Measurements from ENCODE around the gene EFHC1.

The EFHC1 gene

DNA sequence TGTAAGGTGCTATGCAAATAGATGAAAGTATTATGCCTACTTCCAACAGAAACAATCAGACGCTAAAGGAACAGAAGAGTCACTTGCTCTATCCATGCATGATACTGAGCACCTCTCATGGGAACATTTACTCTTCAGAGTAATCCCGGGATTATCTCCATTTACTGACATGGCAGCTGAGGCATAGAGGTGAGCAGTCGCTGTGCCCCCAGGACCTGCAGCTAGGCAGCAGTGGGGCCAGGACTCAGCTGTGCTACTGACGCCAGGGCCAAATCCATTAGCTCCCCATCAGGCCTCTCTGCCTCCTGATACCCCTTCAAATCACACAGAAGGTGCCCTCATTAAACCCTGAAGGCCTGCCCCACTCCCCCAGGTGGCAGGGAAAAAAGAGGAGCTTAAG lies 104.8 kb downstream of the EFHC1 start:
- DNase-seq (ENCODE audit: low read depth): no peak
- no peak overlapping the region for H3K4me3 ChIP-seq (ENCODE audit: low read depth, low read length)
- TF ChIP-seq, protein P1, sequence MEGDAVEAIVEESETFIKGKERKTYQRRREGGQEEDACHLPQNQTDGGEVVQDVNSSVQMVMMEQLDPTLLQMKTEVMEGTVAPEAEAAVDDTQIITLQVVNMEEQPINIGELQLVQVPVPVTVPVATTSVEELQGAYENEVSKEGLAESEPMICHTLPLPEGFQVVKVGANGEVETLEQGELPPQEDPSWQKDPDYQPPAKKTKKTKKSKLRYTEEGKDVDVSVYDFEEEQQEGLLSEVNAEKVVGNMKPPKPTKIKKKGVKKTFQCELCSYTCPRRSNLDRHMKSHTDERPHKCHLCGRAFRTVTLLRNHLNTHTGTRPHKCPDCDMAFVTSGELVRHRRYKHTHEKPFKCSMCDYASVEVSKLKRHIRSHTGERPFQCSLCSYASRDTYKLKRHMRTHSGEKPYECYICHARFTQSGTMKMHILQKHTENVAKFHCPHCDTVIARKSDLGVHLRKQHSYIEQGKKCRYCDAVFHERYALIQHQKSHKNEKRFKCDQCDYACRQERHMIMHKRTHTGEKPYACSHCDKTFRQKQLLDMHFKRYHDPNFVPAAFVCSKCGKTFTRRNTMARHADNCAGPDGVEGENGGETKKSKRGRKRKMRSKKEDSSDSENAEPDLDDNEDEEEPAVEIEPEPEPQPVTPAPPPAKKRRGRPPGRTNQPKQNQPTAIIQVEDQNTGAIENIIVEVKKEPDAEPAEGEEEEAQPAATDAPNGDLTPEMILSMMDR (IDR thresholded peaks at IDR 0.05; ENCODE audit: low read depth, low read length, missing control alignments): no peak
- in situ Hi-C loops (cut with HindIII; ENCODE audit: low sequenced_read_pairs): no loop called here

DNA sequence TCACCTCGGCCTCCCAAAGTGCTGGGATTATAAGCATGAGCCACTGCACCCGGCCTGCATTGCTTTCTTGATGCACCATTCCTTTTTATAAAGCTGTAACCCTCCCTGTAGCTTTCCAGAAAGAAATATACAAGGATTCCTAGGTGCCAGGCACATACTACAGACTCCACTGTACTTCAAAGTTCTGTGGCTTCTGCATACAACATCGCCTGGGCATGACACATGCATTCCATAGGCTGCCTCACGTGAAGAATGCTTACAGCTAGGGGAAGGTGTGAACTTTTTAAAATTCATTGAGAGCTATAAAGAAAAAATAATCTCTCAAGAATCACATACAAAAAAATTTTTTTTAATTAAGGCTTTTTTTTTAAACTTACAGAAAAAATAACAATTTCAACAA lies 106.5 kb downstream of the EFHC1 start:
- no peak for DNase-seq (ENCODE audit: low read depth)
- in situ Hi-C loops (cut with HindIII; ENCODE audit: low sequenced_read_pairs): no loop called here
- H3K4me3 ChIP-seq (ENCODE audit: low read depth, low read length): no peak overlapping the region
- TF ChIP-seq, protein P1 (IDR thresholded peaks at IDR 0.05; ENCODE audit: low read depth, low read length, missing control alignments): no peak

DNA sequence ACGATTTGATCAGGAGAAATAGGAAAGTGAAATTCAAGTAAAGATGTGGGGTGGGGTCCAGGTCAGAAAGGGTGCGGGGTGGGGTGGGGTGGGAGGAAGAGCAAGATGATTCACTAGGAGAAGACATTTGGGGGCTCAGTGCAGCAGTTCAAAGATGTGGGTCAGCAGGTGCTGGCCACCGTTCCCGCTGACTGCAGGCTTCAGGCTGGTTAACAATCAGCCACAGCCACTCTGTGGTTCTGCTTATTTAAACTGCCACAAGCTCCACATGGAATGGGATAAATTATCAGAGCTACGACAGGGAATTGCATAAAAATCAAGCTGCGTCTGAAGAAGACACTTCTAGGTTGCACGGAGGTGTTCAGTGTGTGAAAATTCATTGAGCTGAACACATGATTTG lies 107.3 kb downstream of the EFHC1 start:
- no peak overlapping the region for H3K4me3 ChIP-seq (ENCODE audit: low read depth, low read length)
- in situ Hi-C loops (cut with HindIII; ENCODE audit: low sequenced_read_pairs): no loop called here
- TF ChIP-seq, protein P1 (IDR thresholded peaks at IDR 0.05; ENCODE audit: low read depth, low read length, missing control alignments): no peak
- DNase-seq (ENCODE audit: low read depth): no peak

DNA sequence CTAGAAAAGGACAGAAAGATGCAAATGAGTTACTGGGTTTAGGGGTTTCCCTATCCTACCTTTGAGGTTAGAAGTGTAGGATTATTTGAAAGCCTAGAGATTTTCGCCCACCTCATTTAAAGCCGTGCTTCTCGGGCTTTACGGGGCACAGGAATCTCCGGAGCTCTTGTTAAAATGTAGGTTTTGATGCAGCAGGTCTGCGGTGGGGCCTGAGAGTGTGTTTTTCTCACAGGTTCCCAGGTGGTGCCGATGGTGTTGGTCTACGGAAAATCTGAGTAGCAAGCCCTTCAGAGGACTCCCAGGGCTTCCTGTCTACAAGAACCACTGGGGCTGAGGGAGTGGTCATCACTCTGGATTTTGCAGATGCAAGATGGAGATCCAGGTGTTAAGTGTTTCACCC lies 109.2 kb downstream of the EFHC1 start:
- DNase-seq (ENCODE audit: low read depth): no peak
- TF ChIP-seq, protein P1 (IDR thresholded peaks at IDR 0.05; ENCODE audit: low read depth, low read length, missing control alignments): no peak
- in situ Hi-C loops (cut with HindIII; ENCODE audit: low sequenced_read_pairs): no loop called here
- no peak overlapping the region for H3K4me3 ChIP-seq (ENCODE audit: low read depth, low read length)

DNA sequence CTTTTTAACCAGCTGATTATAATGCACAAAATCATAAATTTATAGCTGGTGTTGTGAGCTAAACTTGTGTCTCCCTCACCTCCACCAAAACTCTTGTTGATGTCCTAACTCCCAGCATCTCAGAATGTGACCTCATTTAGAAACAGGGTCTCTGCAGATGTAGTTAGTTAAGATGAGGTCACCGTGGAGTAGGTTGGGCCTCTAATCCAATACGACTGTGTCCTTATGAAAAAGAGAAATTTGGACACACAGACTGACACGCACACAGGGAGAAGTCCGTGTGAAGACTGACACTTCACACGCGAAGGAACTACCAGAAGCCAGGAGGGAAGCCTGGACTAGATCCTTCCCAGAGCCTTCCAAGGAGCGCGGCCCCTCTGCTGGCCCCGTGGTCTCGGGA lies 110.2 kb downstream of the EFHC1 start:
- TF ChIP-seq, protein P1 (IDR thresholded peaks at IDR 0.05; ENCODE audit: low read depth, low read length, missing control alignments): no peak
- DNase-seq (ENCODE audit: low read depth): no peak
- H3K4me3 ChIP-seq (ENCODE audit: low read depth, low read length): no peak overlapping the region
- in situ Hi-C loops (cut with HindIII; ENCODE audit: low sequenced_read_pairs): no loop called here

DNA sequence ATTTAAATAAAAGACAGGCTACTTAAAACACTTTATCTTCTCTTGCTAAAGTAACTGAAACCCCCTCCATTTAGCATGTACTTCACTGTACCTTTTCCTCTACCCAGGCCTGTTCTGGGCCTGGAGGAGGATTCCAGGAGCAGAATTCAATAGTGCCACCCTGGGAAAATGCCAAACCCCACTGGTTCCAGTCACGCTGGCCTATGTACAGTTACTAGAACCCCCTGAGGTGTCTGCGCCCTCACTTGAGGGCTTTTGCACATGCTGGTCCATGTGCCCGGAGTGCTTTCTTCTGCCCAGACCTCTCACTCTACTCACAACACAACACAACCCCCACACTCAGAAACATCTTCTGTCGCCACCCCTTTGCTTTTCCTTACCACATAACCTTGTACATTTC lies 111.3 kb downstream of the EFHC1 start:
- TF ChIP-seq, protein P1 (IDR thresholded peaks at IDR 0.05; ENCODE audit: low read depth, low read length, missing control alignments): no peak
- no peak for DNase-seq (ENCODE audit: low read depth)
- in situ Hi-C loops (cut with HindIII; ENCODE audit: low sequenced_read_pairs): no loop called here
- H3K4me3 ChIP-seq (ENCODE audit: low read depth, low read length): no peak overlapping the region

DNA sequence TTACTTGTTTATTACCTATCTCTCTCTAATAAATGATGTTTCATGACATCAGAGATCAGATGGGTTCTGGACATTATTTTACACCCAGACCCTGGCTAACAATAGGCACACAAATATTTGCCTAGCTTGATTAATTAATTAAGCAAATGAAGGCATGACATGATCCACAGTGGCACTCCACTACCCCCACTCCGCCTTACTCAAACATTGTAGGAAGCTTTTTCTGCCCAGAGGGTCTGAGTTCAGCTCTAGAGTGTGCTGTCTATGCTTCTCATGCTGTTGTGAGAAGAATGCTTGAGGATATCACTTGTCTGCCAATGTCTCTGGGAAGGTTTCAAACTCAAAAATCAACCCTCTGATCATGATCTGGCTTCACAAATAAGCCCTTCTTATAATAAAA lies 111.7 kb downstream of the EFHC1 start:
- no peak for DNase-seq (ENCODE audit: low read depth)
- in situ Hi-C loops (cut with HindIII; ENCODE audit: low sequenced_read_pairs): no loop called here
- TF ChIP-seq, protein P1 (IDR thresholded peaks at IDR 0.05; ENCODE audit: low read depth, low read length, missing control alignments): no peak
- no peak overlapping the region for H3K4me3 ChIP-seq (ENCODE audit: low read depth, low read length)
